SU-DHL-6 (cell line): ENCODE data around the gene CCM2.

Experiments used
- H2AFZ ChIP-seq: fragments of 200-600 bp; sonication (generic); 2 replicates; pipeline ENCODE4 v1.6.1; 2014; ENCODE audit warnings: low read depth, mild to moderate bottlenecking, moderate library complexity, mixed read lengths, antibody characterized with exemption, low read length; ENCODE audit not compliant: severe bottlenecking
- H3F3A ChIP-seq: fragments of 200-600 bp; shearing (Covaris generic); 2 replicates; pipeline ENCODE4 v1.6.0; 2016; ENCODE audit warnings: antibody characterized with exemption, mild to moderate bottlenecking; ENCODE audit not compliant: insufficient read depth
- H3K27ac ChIP-seq: fragments of 200-600 bp; sonication (generic); 2 replicates; pipeline ENCODE4 v1.5.1; 2016; ENCODE audit warnings: low read depth, mild to moderate bottlenecking, low read length, moderate library complexity, mixed read lengths
- H3K27me3 ChIP-seq: fragments of 200-600 bp; sonication (generic), shearing (Covaris generic); 2 replicates; pipeline ENCODE4 v1.6.0; 2014; ENCODE audit warnings: mild to moderate bottlenecking, low read length
- H3K36me3 ChIP-seq: fragments of 200-600 bp; sonication (generic); 2 replicates; pipeline ENCODE4 v1.6.1; 2014; ENCODE audit warnings: mild to moderate bottlenecking, low read length, mixed read lengths
- H3K4me2 ChIP-seq: fragments of 300-600, 200-600 bp; shearing (Covaris generic), sonication (generic); 2 replicates; pipeline ENCODE4 v1.6.0; 2014; ENCODE audit warnings: low read length, low read depth, mild to moderate bottlenecking; ENCODE audit not compliant: poor library complexity, severe bottlenecking
- H3K4me3 ChIP-seq: fragments of 200-600 bp; sonication (generic); 2 replicates; pipeline ENCODE4 v1.5.1; 2014; ENCODE audit warnings: antibody characterized with exemption, low read length, mild to moderate bottlenecking, mixed read lengths; ENCODE audit not compliant: insufficient read depth, poor library complexity, severe bottlenecking
- H3K79me2 ChIP-seq: fragments of 200-600 bp; sonication (generic); 2 replicates; pipeline ENCODE4 v1.6.1; 2014; ENCODE audit warnings: mild to moderate bottlenecking, low read length, moderate library complexity; ENCODE audit not compliant: insufficient read depth
- H3K9ac ChIP-seq: fragments of 200-600 bp; sonication (generic); 2 replicates; pipeline ENCODE4 v1.7.0; 2014; ENCODE audit warnings: mild to moderate bottlenecking, low read length
- H3K9me2 ChIP-seq: fragments of 200-600 bp; sonication (generic); replicated peaks from 2 replicates; pipeline ENCODE4 v1.6.1; 2014; ENCODE audit warnings: low read length; ENCODE audit not compliant: insufficient read depth
- H3K9me3 ChIP-seq: fragments of 200-600 bp; sonication (generic); 2 replicates; pipeline ENCODE4 v1.6.1; 2014; ENCODE audit warnings: low read length, mixed read lengths; ENCODE audit not compliant: insufficient read depth
- H4K20me1 ChIP-seq: fragments of 200-600 bp; sonication (generic); 2 replicates; pipeline ENCODE4 v1.6.1; 2014; ENCODE audit warnings: low read depth, mild to moderate bottlenecking, antibody characterized with exemption, low read length, moderate library complexity, mixed read lengths
- EZH2phosphoT487 ChIP-seq: fragments of 200-600 bp; sonication (generic), shearing (Covaris generic); conservative IDR thresholded peaks from 2 replicates; pipeline ENCODE4 v1.6.1; 2018; ENCODE audit warnings: mild to moderate bottlenecking, antibody characterized with exemption, low read length, moderate library complexity, mixed read lengths
- TF ChIP-seq, protein P1 (sequence below): fragments of 200-600 bp; sonication (generic); IDR thresholded peaks from one replicate; pipeline ENCODE4 v1.5.1; 2017; ENCODE audit warnings: antibody characterized with exemption, mild to moderate bottlenecking, low read length, moderate library complexity; ENCODE audit not compliant: insufficient read depth, poor library complexity, severe bottlenecking

The CCM2 gene

GRCh38 chr7:45078125-45078681 lies 78.2 kb downstream of the CCM2 start:
- Histone ChIP-seq H3K36me3 (no peaks in the 10 kb centered on the region), H3K79me2 (no peaks in the 10 kb centered on the region), H3K9ac (no peak overlapping the region), H2AFZ (no peak overlapping the region), H3K9me3 (no peaks in the 10 kb centered on the region), H3K27ac (no peak overlapping the region), H3K4me3 (no peak overlapping the region), H4K20me1 (no peaks in the 10 kb centered on the region), H3K27me3 (no peaks in the 10 kb centered on the region), H3K4me2 (no peak overlapping the region), H3F3A (no peaks in the 10 kb centered on the region), H3K9me2 (no peaks in the 10 kb centered on the region)
- no peak for TF ChIP-seq EZH2phosphoT487
- TF ChIP-seq, protein P1, sequence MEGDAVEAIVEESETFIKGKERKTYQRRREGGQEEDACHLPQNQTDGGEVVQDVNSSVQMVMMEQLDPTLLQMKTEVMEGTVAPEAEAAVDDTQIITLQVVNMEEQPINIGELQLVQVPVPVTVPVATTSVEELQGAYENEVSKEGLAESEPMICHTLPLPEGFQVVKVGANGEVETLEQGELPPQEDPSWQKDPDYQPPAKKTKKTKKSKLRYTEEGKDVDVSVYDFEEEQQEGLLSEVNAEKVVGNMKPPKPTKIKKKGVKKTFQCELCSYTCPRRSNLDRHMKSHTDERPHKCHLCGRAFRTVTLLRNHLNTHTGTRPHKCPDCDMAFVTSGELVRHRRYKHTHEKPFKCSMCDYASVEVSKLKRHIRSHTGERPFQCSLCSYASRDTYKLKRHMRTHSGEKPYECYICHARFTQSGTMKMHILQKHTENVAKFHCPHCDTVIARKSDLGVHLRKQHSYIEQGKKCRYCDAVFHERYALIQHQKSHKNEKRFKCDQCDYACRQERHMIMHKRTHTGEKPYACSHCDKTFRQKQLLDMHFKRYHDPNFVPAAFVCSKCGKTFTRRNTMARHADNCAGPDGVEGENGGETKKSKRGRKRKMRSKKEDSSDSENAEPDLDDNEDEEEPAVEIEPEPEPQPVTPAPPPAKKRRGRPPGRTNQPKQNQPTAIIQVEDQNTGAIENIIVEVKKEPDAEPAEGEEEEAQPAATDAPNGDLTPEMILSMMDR: peak; percentile 8

- Histone ChIP-seq H3K36me3 (no peaks in the 10 kb centered on the region), H3K79me2 (no peaks in the 10 kb centered on the region), H3K4me3 (no peak overlapping the region), H3K4me2 (no peak overlapping the region), H2AFZ (no peak overlapping the region), H3K27me3 (no peaks in the 10 kb centered on the region), H3K9ac (no peak overlapping the region), H3K27ac (no peak overlapping the region), H3K9me3 (no peaks in the 10 kb centered on the region), H3F3A (no peaks in the 10 kb centered on the region), H4K20me1 (no peaks in the 10 kb centered on the region), H3K9me2 (no peaks in the 10 kb centered on the region)
- TF ChIP-seq EZH2phosphoT487: no peak
- TF ChIP-seq, protein P1: no peak
Measured at GRCh38 chr7:45080265-45080957, 80.4 kb downstream of the CCM2 start.

DNA sequence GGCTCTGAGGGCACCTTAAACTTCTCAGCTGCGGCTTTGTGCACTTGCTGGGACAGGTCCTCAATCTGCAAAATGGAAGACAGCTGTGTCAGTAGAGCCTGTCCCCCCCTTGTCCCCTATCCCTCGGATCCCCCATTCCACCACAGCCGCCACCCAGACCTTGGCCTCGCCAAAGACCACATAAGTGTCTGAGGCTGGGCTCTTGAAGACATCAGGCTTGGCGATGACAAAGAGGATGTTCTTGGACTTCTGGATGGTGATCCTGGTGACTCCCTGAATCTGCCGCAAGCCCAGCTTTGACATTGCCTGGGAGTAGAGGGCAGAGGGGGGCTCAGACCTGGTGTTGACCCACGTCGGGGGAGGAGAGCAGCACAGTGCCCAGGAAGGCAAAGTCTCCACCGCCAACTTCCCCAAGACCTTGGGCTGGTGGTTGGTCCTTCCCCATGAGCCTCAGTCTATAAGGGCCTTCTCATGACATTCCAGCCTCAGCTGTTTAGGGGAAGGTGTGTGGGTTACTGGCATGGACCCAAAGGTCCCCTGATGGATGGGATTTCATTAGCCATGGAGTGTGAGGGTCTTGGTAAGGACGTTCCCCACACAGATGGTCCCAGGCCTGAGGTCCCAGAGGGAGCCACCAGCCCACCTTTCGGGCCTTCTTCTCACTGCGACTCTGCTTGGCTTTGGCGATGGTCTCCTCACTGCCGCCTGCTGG lies 81.1 kb downstream of the CCM2 start:
- H3K9me3 ChIP-seq: no peaks in the 10 kb centered on the region
- no peaks in the 10 kb centered on the region for H3K9me2 ChIP-seq
- H4K20me1 ChIP-seq: no peaks in the 10 kb centered on the region
- H3K27me3 ChIP-seq: no peaks in the 10 kb centered on the region
- H3K79me2 ChIP-seq: no peaks in the 10 kb centered on the region
- H3F3A ChIP-seq: no peaks in the 10 kb centered on the region
- no peak overlapping the region for H2AFZ ChIP-seq
- H3K4me2 ChIP-seq: no peak overlapping the region
- no peak overlapping the region for H3K4me3 ChIP-seq
- H3K9ac ChIP-seq: no peak overlapping the region
- H3K36me3 ChIP-seq: no peaks in the 10 kb centered on the region
- H3K27ac ChIP-seq: no peak overlapping the region
- TF ChIP-seq EZH2phosphoT487: no peak
- TF ChIP-seq, protein P1: no peak
